Natural killer cell (primary cell): ENCODE measurements around the gene SPTB. TPM values are rescaled to one million over a fixed set of nuclear protein-coding genes. Genes with fewer than 3 reads are reported as not detected.

Experiments used
- ATAC-seq, 3 donors: fragments of 150-1000 bp in 2 of 3; fragments of 200-7000 bp in 1 of 3; cut with Tn5 transposase; 1 replicate in 1 of 3; 2 replicates in 2 of 3; pipeline ENCODE4 v1.10.0; 2021; ENCODE audit warnings: mild to moderate bottlenecking in 2 of 3, moderate library complexity in 2 of 3
- DNase-seq, 2 donors: peaks; one replicate each; pipeline versions ENCODE4 v3.0.0 to v3.0.0-alpha.2; 2013 to 2021; ENCODE audit warnings: mixed read lengths in 1 of 2
- H3K27ac ChIP-seq: one replicate; pipeline ENCODE4 v1.5.1; 2013; ENCODE audit warnings: mild to moderate bottlenecking, low read length
- H3K27me3 ChIP-seq: one replicate; pipeline ENCODE4 v1.6.1; 2013; ENCODE audit warnings: low read length; ENCODE audit not compliant: control insufficient read depth, insufficient read depth
- H3K36me3 ChIP-seq: one replicate; pipeline ENCODE4 v1.6.1; 2013; ENCODE audit warnings: low read length; ENCODE audit not compliant: control insufficient read depth, insufficient read depth
- H3K4me1 ChIP-seq: one replicate; pipeline ENCODE4 v1.6.1; 2013; ENCODE audit warnings: low read length; ENCODE audit not compliant: control insufficient read depth, insufficient read depth
- H3K4me3 ChIP-seq: one replicate; pipeline ENCODE4 v1.5.1; 2013; ENCODE audit warnings: low read length
- H3K9me3 ChIP-seq: one replicate; pipeline ENCODE4 v1.6.1; 2013; ENCODE audit warnings: low read length; ENCODE audit not compliant: control insufficient read depth, insufficient read depth
- H3K27ac Mint-ChIP-seq, 2 donors: one replicate each; pipeline ENCODE4 v1.8.0; 2022; ENCODE audit warnings: mild to moderate bottlenecking in 2 of 2, mixed read lengths in 2 of 2, moderate library complexity in 1 of 2
- H3K27me3 Mint-ChIP-seq, 2 donors: one replicate each; pipeline ENCODE4 v1.8.0; 2022; ENCODE audit warnings: low read depth in 2 of 2, mixed read lengths in 2 of 2
- H3K36me3 Mint-ChIP-seq: one replicate; pipeline ENCODE4 v1.8.0; 2022; ENCODE audit warnings: mixed read lengths
- H3K4me1 Mint-ChIP-seq, 2 donors: one replicate each; pipeline ENCODE4 v1.8.0; 2022; ENCODE audit warnings: mixed read lengths in 2 of 2
- H3K4me3 Mint-ChIP-seq: one replicate; pipeline ENCODE4 v1.8.0; 2022; ENCODE audit warnings: mild to moderate bottlenecking, moderate library complexity, mixed read lengths
- H3K9me3 Mint-ChIP-seq, 2 donors: one replicate each; pipeline ENCODE4 v1.8.0; 2022; ENCODE audit warnings: mixed read lengths in 2 of 2
- CTCF ChIP-seq: fragments of 200-600 bp; IDR thresholded peaks from one replicate; pipeline ENCODE4 v1.8.0; 2022; ENCODE audit warnings: antibody characterized with exemption
- WGBS: methylation state at CpG from one replicate; pipeline ENCODE4 v1.1.7; 2013; ENCODE audit warnings: missing lambda C conversion rate; ENCODE audit not compliant: insufficient coverage; 5-methylcytosine and 5-hydroxymethylcytosine counted together
- intact Hi-C: fragments of 100-400 bp; cut with micrococcal nuclease; formaldehyde crosslinking; loops from one replicate; pipeline ENCODE4 v1.14.2; 2022
- total RNA-seq, 4 donors: library from RNA; stranded (reverse); fragments of 120-200 nt in 1 of 4; gene quantifications; one replicate each; pipeline versions ENCODE4 v1.2.3 to v1.2.4, GENCODE V29; 2013 to 2022

Gene SPTB
- total RNA-seq, 3 donors from 2014 or later (not counting 1 experiment from before 2014, with no cell fraction given): 0.07 to 0.59 (median 0.13) TPM

- no peaks in the 10 kb centered on the region for H3K27me3 ChIP-seq
Measured at GRCh38 chr14:64734990-64735389, 144.7 kb downstream of the SPTB start.

GRCh38 chr14:64733899-64734298 lies 145.8 kb downstream of the SPTB start:
- ATAC-seq (peak; percentile 46 to 79 (median 55)), DNase-seq (peak in 1 of 2 donors; percentile 28)
- no peaks in the 10 kb centered on the region for H3K27me3 ChIP-seq
- H3K36me3 ChIP-seq: peaks cover 69% of the 10 kb centered on the region
- H3K9me3 Mint-ChIP-seq: no peaks in the 10 kb centered on the region
- peaks cover 47 to 53% of the 10 kb centered on the region in 2 donors for H3K4me1 Mint-ChIP-seq
- no peak overlapping the region for H3K4me3 ChIP-seq
- intact Hi-C loops: no loop called here
- H3K4me1 ChIP-seq: peaks cover 80% of the 10 kb centered on the region
- H3K9me3 ChIP-seq: no peaks in the 10 kb centered on the region
- no peaks in the 10 kb centered on the region for H3K27me3 Mint-ChIP-seq
- H3K27ac Mint-ChIP-seq: peak overlapping the region; percentile 63 to 72
- no peaks in the 10 kb centered on the region for H3K36me3 Mint-ChIP-seq
- no peak for TF ChIP-seq CTCF
- H3K4me3 Mint-ChIP-seq: peak overlapping the region; percentile 49
- peak overlapping the region; percentile 67 for H3K27ac ChIP-seq
- WGBS: 29% methylated on average over 1 of the region's 1 CpG

More at GRCh38 chr14:64734990-64735389, 144.7 kb downstream of the SPTB start:
- Histone ChIP-seq H3K27ac (peak overlapping the region; percentile 67), H3K9me3 (no peaks in the 10 kb centered on the region), H3K4me3 (no peak overlapping the region), H3K36me3 (peaks cover 69% of the 10 kb centered on the region), H3K4me1 (peaks cover 69% of the 10 kb centered on the region)
- 87% methylated on average over 4 of the region's 6 CpGs for WGBS
- TF ChIP-seq CTCF: no peak
- DNase-seq (peak; percentile 26 to 30), ATAC-seq (peak; percentile 64 to 83 (median 77))
- intact Hi-C loops: loop anchor here (5.0 kb wide), 1 partner anchor 33 kb away; the partner anchor contains the start of gene PLEKHG3
- Mint-ChIP-seq H3K36me3 (no peaks in the 10 kb centered on the region), H3K27me3 (no peaks in the 10 kb centered on the region), H3K4me3 (peak overlapping the region; percentile 69), H3K4me1 (peaks cover 36 to 42% of the 10 kb centered on the region in 2 donors), H3K27ac (peak overlapping the region; percentile 63 to 72), H3K9me3 (no peaks in the 10 kb centered on the region)

- Histone ChIP-seq H3K36me3 (peaks cover 70% of the 10 kb centered on the region), H3K27ac (peak overlapping the region; percentile 67), H3K9me3 (no peaks in the 10 kb centered on the region), H3K4me1 (peaks cover 85% of the 10 kb centered on the region), H3K4me3 (no peak overlapping the region), H3K27me3 (no peaks in the 10 kb centered on the region)
- H3K36me3 Mint-ChIP-seq: no peaks in the 10 kb centered on the region
- peaks cover 53 to 57% of the 10 kb centered on the region in 2 donors for H3K4me1 Mint-ChIP-seq
- peak overlapping the region; percentile 49 for H3K4me3 Mint-ChIP-seq
- no peak for TF ChIP-seq CTCF
- no peak for DNase-seq
- no peak for ATAC-seq
- no peaks in the 10 kb centered on the region for H3K9me3 Mint-ChIP-seq
- WGBS: 89% methylated on average over 11 of the region's 11 CpGs
- H3K27me3 Mint-ChIP-seq: no peaks in the 10 kb centered on the region
- peak overlapping the region; percentile 63 to 72 for H3K27ac Mint-ChIP-seq
- intact Hi-C loops: no loop called here
Measured at GRCh38 chr14:64733321-64733720, 146.4 kb downstream of the SPTB start.
